ENCODE results near the gene RBM3. TPM values are rescaled to one million over a fixed set of nuclear protein-coding genes. Genes with fewer than 3 reads are reported as not detected.
A peak's percentile ranks its signal among the peaks of the same experiment; 100 is the strongest.
"Not testable (repeated sequence)": the region's sequence is repeated elsewhere in the genome, so short reads cannot be mapped to it uniquely, and the experiment has no call there.

The RBM3 gene
- total RNA-seq (2014; rRNA removed; shearing (Covaris generic)): 117 and 135 TPM in 2 replicates

- peak within 1 kb of the TSS; percentile 99 for H3K4me3 ChIP-seq
- H3K4me1 ChIP-seq: peaks cover 14% of the 10 kb centered on the region
- peak; percentile 91 to 92 for DNase-seq
- no peaks in the 10 kb centered on the region for H3K27me3 ChIP-seq
- peaks cover 45% of the 10 kb centered on the region for H3K36me3 ChIP-seq
- H3K27ac ChIP-seq: peak within 1 kb of the TSS; percentile 100
- no peaks in the 10 kb centered on the region for H3K9me3 ChIP-seq (replicated peaks)
Observed at GRCh38 chrX:48574270-48575266, at the start of gene RBM3. TSS of gene RBM3 (plus strand) at chrX:48574484. CDS start at chrX:48575181, 697 bp downstream.

- H3K36me3 ChIP-seq; H3K4me3 ChIP-seq; H3K27ac ChIP-seq; H3K27me3 ChIP-seq; H3K9me3 ChIP-seq (replicated peaks); H3K4me1 ChIP-seq; DNase-seq: not testable (repeated sequence)
Observed at GRCh38 chrX:48525853-48526252, 48.4 kb upstream of the RBM3 start.

- H3K4me3 ChIP-seq: no peak overlapping the region
- H3K36me3 ChIP-seq: no peaks in the 10 kb centered on the region; the same call in 1 of the 2 replicates
- H3K27ac ChIP-seq: no peak overlapping the region
- H3K27me3 ChIP-seq: no peaks in the 10 kb centered on the region
- no peak for DNase-seq
- H3K4me1 ChIP-seq: no peaks in the 10 kb centered on the region
- no peaks in the 10 kb centered on the region for H3K9me3 ChIP-seq (replicated peaks)
Observed at GRCh38 chrX:48530736-48531135, 43.5 kb upstream of the RBM3 start.

- Histone ChIP-seq H3K27me3 (no peaks in the 10 kb centered on the region), H3K4me3 (no peak overlapping the region), H3K9me3 (replicated peaks) (no peaks in the 10 kb centered on the region), H3K4me1 (no peaks in the 10 kb centered on the region), H3K36me3 (no peaks in the 10 kb centered on the region; the same call in 1 of the 2 replicates), H3K27ac (no peak overlapping the region)
- DNase-seq: no peak
Observed at GRCh38 chrX:48531358-48531959, 42.8 kb upstream of the RBM3 start.

- DNase-seq: no peak
- no peak overlapping the region for H3K4me3 ChIP-seq
- no peaks in the 10 kb centered on the region for H3K9me3 ChIP-seq (replicated peaks)
- H3K27me3 ChIP-seq: no peaks in the 10 kb centered on the region
- no peaks in the 10 kb centered on the region; the same call in 1 of the 2 replicates for H3K36me3 ChIP-seq
- no peaks in the 10 kb centered on the region for H3K4me1 ChIP-seq
- H3K27ac ChIP-seq: no peak overlapping the region
Observed at GRCh38 chrX:48532161-48532560, 42.1 kb upstream of the RBM3 start.

GRCh38 chrX:48533165-48533564 is 41.1 kb upstream of the RBM3 start:
- Histone ChIP-seq H3K27ac (no peak overlapping the region), H3K9me3 (replicated peaks) (no peaks in the 10 kb centered on the region), H3K4me3 (no peak overlapping the region), H3K27me3 (no peaks in the 10 kb centered on the region), H3K36me3 (no peaks in the 10 kb centered on the region; the same call in 1 of the 2 replicates), H3K4me1 (no peaks in the 10 kb centered on the region)
- DNase-seq: no peak

GRCh38 chrX:48538641-48539344 is 35.5 kb upstream of the RBM3 start:
- DNase-seq: no peak
- 0 out of 2 replicates have a peak overlapping the region, but pooled peaks have one; percentile 24 for H3K27ac ChIP-seq
- H3K36me3 ChIP-seq: no peaks in the 10 kb centered on the region
- no peaks in the 10 kb centered on the region for H3K4me1 ChIP-seq
- peak overlapping the region; percentile 70 for H3K4me3 ChIP-seq
- no peaks in the 10 kb centered on the region for H3K9me3 ChIP-seq (replicated peaks)
- H3K27me3 ChIP-seq: no peaks in the 10 kb centered on the region

GRCh38 chrX:48539345-48540027 is 34.8 kb upstream of the RBM3 start, which contains the start of gene TBC1D25:
TSS of gene TBC1D25 (plus strand) at chrX:48539714. CDS start at chrX:48539798, 84 bp downstream.
- H3K27me3 ChIP-seq: no peaks in the 10 kb centered on the region
- no peaks in the 10 kb centered on the region for H3K4me1 ChIP-seq
- peak; percentile 94 to 96 for DNase-seq
- H3K27ac ChIP-seq: peak within 1 kb of the TSS; percentile 42
- peak within 1 kb of the TSS; percentile 70 for H3K4me3 ChIP-seq
- H3K36me3 ChIP-seq: no peaks in the 10 kb centered on the region
- H3K9me3 ChIP-seq (replicated peaks): no peaks in the 10 kb centered on the region

- peak in 1 of 2 experiments; percentile 54 for DNase-seq
Observed at GRCh38 chrX:48540028-48540375, 34.3 kb upstream of the RBM3 start.

GRCh38 chrX:48540480-48540879 is 33.8 kb upstream of the RBM3 start:
- Histone ChIP-seq H3K4me1 (no peaks in the 10 kb centered on the region), H3K27ac (no peak overlapping the region), H3K4me3 (peak overlapping the region; percentile 70), H3K36me3 (no peaks in the 10 kb centered on the region), H3K9me3 (replicated peaks) (no peaks in the 10 kb centered on the region), H3K27me3 (no peaks in the 10 kb centered on the region)
- DNase-seq: no peak

More at GRCh38 chrX:48540028-48540375, 34.3 kb upstream of the RBM3 start:
- peak overlapping the region; percentile 70 for H3K4me3 ChIP-seq
- peak overlapping the region; percentile 42 for H3K27ac ChIP-seq
- no peaks in the 10 kb centered on the region for H3K4me1 ChIP-seq
- no peaks in the 10 kb centered on the region for H3K27me3 ChIP-seq
- no peaks in the 10 kb centered on the region for H3K36me3 ChIP-seq
- H3K9me3 ChIP-seq (replicated peaks): no peaks in the 10 kb centered on the region

- no peaks in the 10 kb centered on the region for H3K36me3 ChIP-seq
- no peaks in the 10 kb centered on the region for H3K27me3 ChIP-seq
- H3K4me1 ChIP-seq: no peaks in the 10 kb centered on the region
- H3K9me3 ChIP-seq (replicated peaks): no peaks in the 10 kb centered on the region
- no peak for DNase-seq
- H3K27ac ChIP-seq: no peak overlapping the region
- no peak overlapping the region for H3K4me3 ChIP-seq
Observed at GRCh38 chrX:48541140-48541814, 33.0 kb upstream of the RBM3 start.

- H3K27me3 ChIP-seq: no peaks in the 10 kb centered on the region
- H3K9me3 ChIP-seq (replicated peaks): no peaks in the 10 kb centered on the region
- H3K27ac ChIP-seq: no peak overlapping the region
- no peak overlapping the region for H3K4me3 ChIP-seq
- H3K4me1 ChIP-seq: no peaks in the 10 kb centered on the region
- H3K36me3 ChIP-seq: no peaks in the 10 kb centered on the region
- no peak for DNase-seq
Observed at GRCh38 chrX:48548871-48549270, 25.4 kb upstream of the RBM3 start.

GRCh38 chrX:48555731-48556325 is 18.5 kb upstream of the RBM3 start:
- not testable (repeated sequence) for H3K9me3 ChIP-seq (replicated peaks); DNase-seq; H3K4me3 ChIP-seq; H3K36me3 ChIP-seq; H3K27me3 ChIP-seq; H3K27ac ChIP-seq; H3K4me1 ChIP-seq

Measured in SJCRH30 (cell line).